A673 (cell line): ENCODE results near the gene CCDC141. TPM values are rescaled to one million over a fixed set of nuclear protein-coding genes. Genes with fewer than 3 reads are reported as not detected.

Experiments
- BruUV-seq: library from RNA; stranded (reverse); fragments of 400-500 nt; replicated peaks from 2 replicates; lab custom pipeline; 2021; lab: Mats Ljungman, UMichigan
- CTCF ChIA-PET: fragments of 300-600 bp; sonication (Branson Sonifier 250); formaldehyde crosslinking; loops from one replicate; lab custom pipeline; 2022; ENCODE audit warnings: antibody characterized with exemption; lab: Charles Lee
- POLR2A ChIA-PET: fragments of 300-600 bp; sonication (Branson Sonifier 250); formaldehyde crosslinking; loops from one replicate; lab custom pipeline; 2022; ENCODE audit warnings: antibody characterized with exemption; ENCODE audit not compliant: low non-redundant PET; lab: Charles Lee
- DNase-seq: peaks from one replicate; pipeline ENCODE4 v3.0.0-alpha.2; 2015; ENCODE audit warnings: low spot score
- H3K27ac ChIP-seq: fragments of 200-600 bp; sonication (generic); 2 replicates; pipeline ENCODE4 v1.5.1; 2016; ENCODE audit warnings: mixed run types, low read depth, mild to moderate bottlenecking, mixed read lengths, antibody characterized with exemption, low read length; ENCODE audit not compliant: poor library complexity, severe bottlenecking
- H3K27me3 ChIP-seq: fragments of 200-600 bp; sonication (generic); replicated peaks from 2 replicates; pipeline ENCODE4 v1.6.1; 2017; ENCODE audit warnings: mixed run types, low read depth, mild to moderate bottlenecking, mixed read lengths, antibody characterized with exemption, low read length; ENCODE audit not compliant: insufficient read depth, poor library complexity
- H3K36me3 ChIP-seq: fragments of 200-600 bp; sonication (generic); 2 replicates; pipeline ENCODE4 v1.6.1; 2016; ENCODE audit warnings: mixed run types, mild to moderate bottlenecking, mixed read lengths, antibody characterized with exemption, low read length; ENCODE audit not compliant: insufficient read depth, poor library complexity, severe bottlenecking
- H3K4me1 ChIP-seq: fragments of 200-600 bp; sonication (generic); 2 replicates; pipeline ENCODE4 v1.6.1; 2017; ENCODE audit warnings: mixed run types, mild to moderate bottlenecking, mixed read lengths, antibody characterized with exemption, low read length; ENCODE audit not compliant: insufficient read depth, poor library complexity, severe bottlenecking
- H3K4me3 ChIP-seq: fragments of 200-600 bp; sonication (generic); 2 replicates; pipeline ENCODE4 v1.5.1; 2016; ENCODE audit warnings: low read depth, mixed run types, mild to moderate bottlenecking, mixed read lengths, low read length; ENCODE audit not compliant: poor library complexity, severe bottlenecking
- H3K9me3 ChIP-seq: fragments of 200-600 bp; sonication (generic); 2 replicates; pipeline ENCODE4 v1.6.1; 2016; ENCODE audit warnings: mixed run types, low read depth, mild to moderate bottlenecking, mixed read lengths, antibody characterized with exemption, low read length; ENCODE audit not compliant: poor library complexity, severe bottlenecking
- CTCF ChIP-seq: fragments of 300-800, 200-600 bp; sonication (generic); conservative IDR thresholded peaks from 2 replicates; pipeline ENCODE4 v1.5.1; 2017; ENCODE audit warnings: low read depth, mild to moderate bottlenecking, antibody characterized with exemption, low read length, moderate library complexity, mixed read lengths
- EZH2 ChIP-seq: fragments of 200-600 bp; sonication (generic); IDR thresholded peaks from 2 replicates; pipeline ENCODE4 v1.6.1; 2017; ENCODE audit warnings: borderline replicate concordance, low read depth, mild to moderate bottlenecking, mixed read lengths, antibody characterized with exemption, low read length; ENCODE audit not compliant: poor library complexity, severe bottlenecking
- intact Hi-C: fragments of 100-400 bp; cut with micrococcal nuclease; formaldehyde crosslinking; loops from one replicate; pipeline ENCODE4 v1.10.0; 2022; ENCODE audit not compliant: unreplicated experiment
- total RNA-seq: library from RNA; stranded (reverse); gene quantifications from 2 replicates; pipeline ENCODE4 v1.2.3, GENCODE V29; 2021

CCDC141 gene
- total RNA-seq, 1 experiment from 2014 or later: not detected

DNA sequence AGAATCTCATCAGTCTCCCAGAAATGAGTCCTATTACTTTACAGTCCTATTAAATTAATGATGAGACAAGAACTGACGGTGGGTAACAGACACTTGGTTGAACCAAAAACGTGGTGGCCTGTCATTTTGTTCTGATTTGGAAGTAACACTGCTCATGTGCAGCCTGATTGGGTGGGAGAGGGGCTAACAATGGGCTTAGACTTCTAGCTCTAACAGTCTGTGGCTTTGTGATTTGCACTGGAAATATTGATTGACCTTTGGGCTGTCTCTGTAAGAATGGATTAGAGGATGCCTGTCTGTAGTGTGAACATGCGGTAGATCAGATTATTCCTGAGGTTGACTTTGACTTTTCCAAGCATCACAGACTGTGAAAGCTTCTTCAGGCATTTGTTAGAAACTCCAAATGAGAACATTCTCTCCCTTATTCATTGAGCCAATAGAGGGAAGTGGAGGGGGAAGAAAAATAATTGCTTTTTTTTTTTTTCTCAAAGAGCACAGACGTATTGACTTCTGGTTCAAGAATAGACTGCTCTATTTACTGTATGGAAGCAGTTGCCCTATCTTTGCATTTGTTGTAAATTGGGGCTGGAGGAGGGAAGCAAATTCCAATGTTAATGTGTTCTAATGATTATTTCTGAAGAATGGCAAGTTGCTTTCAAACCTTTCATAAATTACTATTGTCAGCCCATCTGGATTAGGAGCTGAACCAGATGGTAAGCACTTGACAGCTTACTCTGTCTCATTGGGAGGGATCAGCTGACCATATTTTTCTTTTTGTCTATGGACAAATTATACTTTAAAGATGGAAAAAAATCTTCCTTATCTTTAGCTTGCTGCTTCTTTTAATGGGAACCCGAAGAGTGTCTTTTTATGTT lies 156.9 kb downstream of the CCDC141 start:
- DNase-seq: no peak
- Histone ChIP-seq H3K36me3 (no peaks in the 10 kb centered on the region), H3K27ac (no peak overlapping the region), H3K27me3 (no peaks in the 10 kb centered on the region), H3K4me1 (no peaks in the 10 kb centered on the region), H3K9me3 (no peaks in the 10 kb centered on the region), H3K4me3 (no peak overlapping the region)
- intact Hi-C loops: loop anchor here (5.0 to 10.0 kb wide), 2 partner anchors 234 to 862 kb away; no protein-coding TSS in a partner anchor
- CTCF ChIA-PET: no interaction called here
- POLR2A ChIA-PET: no interaction called here
- no TSS peak for BruUV-seq
- no peak for TF ChIP-seq EZH2
- TF ChIP-seq CTCF: no peak

GRCh38 chr2:178891959-178892485 lies 157.9 kb downstream of the CCDC141 start:
- POLR2A ChIA-PET: no interaction called here
- no TSS peak for BruUV-seq

More at GRCh38 chr2:178891959-178892485, 157.9 kb downstream of the CCDC141 start:
- Histone ChIP-seq H3K27me3 (no peaks in the 10 kb centered on the region), H3K4me1 (no peaks in the 10 kb centered on the region), H3K27ac (no peak overlapping the region), H3K9me3 (no peaks in the 10 kb centered on the region), H3K4me3 (no peak overlapping the region), H3K36me3 (no peaks in the 10 kb centered on the region)
- intact Hi-C loops: loop anchor here (1.0 to 10.0 kb wide), 3 partner anchors 128 to 863 kb away; no protein-coding TSS in a partner anchor
- no peak for TF ChIP-seq CTCF
- no peak for TF ChIP-seq EZH2
- DNase-seq: no peak
- CTCF ChIA-PET: no interaction called here
